HG03521 (cell line): ENCODE measurements around the gene LPIN3.

Experiments
- ATAC-seq: cut with Tn5 transposase; IDR thresholded peaks from one replicate; pipeline ENCODE4 v1.9.1; 2021; ENCODE audit warnings: mild to moderate bottlenecking, moderate library complexity; ENCODE audit not compliant: unreplicated experiment

Gene LPIN3

GRCh38 chr20:41392295-41392694 lies 51.7 kb downstream of the LPIN3 start:
- ATAC-seq: no peak

- no peak for ATAC-seq
Measured at GRCh38 chr20:41392871-41393704, 52.5 kb downstream of the LPIN3 start.

GRCh38 chr20:41393705-41394066 lies 53.1 kb downstream of the LPIN3 start:
- ATAC-seq: no peak

GRCh38 chr20:41394081-41394480 lies 53.5 kb downstream of the LPIN3 start:
- no peak for ATAC-seq

GRCh38 chr20:41394931-41395666 lies 54.5 kb downstream of the LPIN3 start:
- ATAC-seq: no peak

GRCh38 chr20:41395667-41396664 lies 55.3 kb downstream of the LPIN3 start:
- ATAC-seq: no peak

- ATAC-seq: no peak
Measured at GRCh38 chr20:41398408-41398807, 57.8 kb downstream of the LPIN3 start.

GRCh38 chr20:41403604-41404003 lies 63.0 kb downstream of the LPIN3 start:
- ATAC-seq: no peak

GRCh38 chr20:41405436-41405835 lies 64.8 kb downstream of the LPIN3 start:
- ATAC-seq: no peak

GRCh38 chr20:41406353-41406752 lies 65.7 kb downstream of the LPIN3 start:
- no peak for ATAC-seq

- no peak for ATAC-seq
Measured at GRCh38 chr20:41406896-41407444, 66.3 kb downstream of the LPIN3 start.

GRCh38 chr20:41407607-41408006 lies 67.0 kb downstream of the LPIN3 start:
- ATAC-seq: no peak

- no peak for ATAC-seq
Measured at GRCh38 chr20:41408156-41408794, 67.7 kb downstream of the LPIN3 start.

- no peak for ATAC-seq
Measured at GRCh38 chr20:41408986-41409385, 68.4 kb downstream of the LPIN3 start.
